GM19240 (cell line): ENCODE measurements around the gene SRMS.

Experiments used
- DNase-seq: peaks from one replicate; pipeline ENCODE4 v3.0.0; 2011; ENCODE audit warnings: low spot score; ENCODE audit not compliant: insufficient read length

The SRMS gene

GRCh38 chr20:63547725-63548480 lies at the start of gene SRMS:
Gene SRMS (minus strand): TSS chr20:63547749. CDS start chr20:63547463, 286 bp downstream.
- DNase-seq, result no peak

GRCh38 chr20:63596423-63596822 lies 48.9 kb upstream of the SRMS start:
- DNase-seq, result no peak

GRCh38 chr20:63595416-63596127 lies 48.0 kb upstream of the SRMS start:
- no peak for DNase-seq

GRCh38 chr20:63594043-63594561 lies 46.6 kb upstream of the SRMS start:
- no peak for DNase-seq

- DNase-seq, result no peak
Observed at GRCh38 chr20:63592661-63593060, 45.1 kb upstream of the SRMS start.

GRCh38 chr20:63591786-63592355 lies 44.3 kb upstream of the SRMS start:
- DNase-seq, result no peak

GRCh38 chr20:63591147-63591533 lies 43.6 kb upstream of the SRMS start:
- no peak for DNase-seq

- DNase-seq, result no peak
Observed at GRCh38 chr20:63590218-63591146, 42.9 kb upstream of the SRMS start.

GRCh38 chr20:63589261-63590217 lies 42.0 kb upstream of the SRMS start:
- no peak for DNase-seq

- no peak for DNase-seq
Observed at GRCh38 chr20:63588641-63589041, 41.1 kb upstream of the SRMS start.

- no peak for DNase-seq
Observed at GRCh38 chr20:63587776-63588591, 40.4 kb upstream of the SRMS start.

- DNase-seq, result no peak
Observed at GRCh38 chr20:63587256-63587655, 39.7 kb upstream of the SRMS start.

GRCh38 chr20:63586797-63587196 lies 39.2 kb upstream of the SRMS start:
- no peak for DNase-seq

GRCh38 chr20:63585616-63586565 lies 38.3 kb upstream of the SRMS start:
- DNase-seq, result no peak

GRCh38 chr20:63582382-63583063 lies 35.0 kb upstream of the SRMS start:
- no peak for DNase-seq

- no peak for DNase-seq
Observed at GRCh38 chr20:63580796-63581461, 33.4 kb upstream of the SRMS start.
